Stimulated activated effector memory CD8-positive, alpha-beta T cell treated with anti-CD3 and anti-CD28 coated beads, Interleukin-12 subunit alpha, Interleukin-12 subunit beta, amount 100 ng/mL, for 72 hours (primary cell): ENCODE data around the gene FNTB.

Source experiments
- ATAC-seq: fragments of 150-1000 bp; cut with Tn5 transposase; 2 replicates; pipeline ENCODE4 v1.10.0; 2021
- DNase-seq, 2 donors: peaks; one replicate each; pipeline ENCODE4 v3.0.0; 2021 to 2022; ENCODE audit warnings: low spot score in 2 of 2
- H3K27ac Mint-ChIP-seq: one replicate; pipeline ENCODE4 v1.8.0; 2022; ENCODE audit warnings: mild to moderate bottlenecking, mixed read lengths
- H3K36me3 Mint-ChIP-seq: one replicate; pipeline ENCODE4 v1.8.0; 2022; ENCODE audit warnings: mild to moderate bottlenecking, mixed read lengths
- H3K4me1 Mint-ChIP-seq: one replicate; pipeline ENCODE4 v1.8.0; 2022; ENCODE audit warnings: mixed read lengths
- H3K4me3 Mint-ChIP-seq: one replicate; pipeline ENCODE4 v1.8.0; 2022; ENCODE audit warnings: mild to moderate bottlenecking, mixed read lengths
- H3K9me3 Mint-ChIP-seq: one replicate; pipeline ENCODE4 v1.8.0; 2022; ENCODE audit warnings: mixed read lengths

The FNTB gene

DNA sequence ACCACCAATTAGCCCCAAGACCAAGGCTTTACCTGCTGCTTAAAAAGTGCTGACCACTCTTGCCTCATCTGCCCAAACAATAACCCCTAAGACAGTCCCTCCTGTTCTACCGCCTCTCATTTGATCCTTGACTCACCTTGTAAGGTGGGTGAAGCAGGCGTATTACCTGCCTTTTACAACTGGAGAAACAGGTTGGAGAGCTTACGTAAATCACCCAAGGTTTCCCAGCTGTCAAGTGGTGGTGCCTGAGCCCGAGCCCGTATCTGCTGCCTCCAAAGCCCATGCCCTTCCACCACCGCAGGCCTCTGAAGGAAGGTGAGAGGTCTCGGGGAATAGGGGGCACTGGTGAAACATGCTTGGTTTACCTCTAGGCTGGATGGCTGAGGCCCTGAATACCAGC, 79.0 kb downstream of the FNTB start:
- ATAC-seq (no peak), DNase-seq (no peak)
- Mint-ChIP-seq H3K4me1 (peaks cover 7% of the 10 kb centered on the region), H3K9me3 (no peaks in the 10 kb centered on the region), H3K27ac (no peak overlapping the region), H3K36me3 (peaks cover 55% of the 10 kb centered on the region), H3K4me3 (no peak overlapping the region)

DNA sequence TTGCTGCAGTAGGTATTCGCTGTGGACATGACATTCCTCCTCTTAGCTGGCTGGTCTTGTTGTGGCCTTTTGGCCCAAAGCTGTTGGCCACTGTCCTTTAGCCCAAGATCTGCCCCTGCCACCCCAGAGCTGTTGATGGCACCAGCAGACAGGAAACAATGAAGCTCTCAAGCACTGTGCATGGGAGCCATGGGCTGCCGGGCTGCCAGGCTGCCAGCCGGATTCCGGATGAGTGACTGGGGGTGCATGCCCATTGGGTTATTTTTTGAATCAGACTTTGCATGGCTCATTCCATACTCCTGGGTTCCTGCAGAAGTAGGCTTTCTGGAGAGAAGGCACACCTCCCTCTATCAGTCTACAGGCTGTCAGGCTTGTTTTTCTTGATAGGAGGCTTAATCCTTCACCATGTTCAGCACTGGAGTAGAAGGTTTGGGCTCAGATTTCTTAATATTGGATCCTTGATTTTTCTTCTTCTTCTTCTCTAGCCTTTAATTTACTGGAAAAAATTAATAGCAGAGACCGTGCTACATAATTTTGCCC, 83.2 kb downstream of the FNTB start:
- H3K27ac Mint-ChIP-seq = no peak overlapping the region
- H3K4me1 Mint-ChIP-seq = peaks cover 12% of the 10 kb centered on the region
- H3K9me3 Mint-ChIP-seq = no peaks in the 10 kb centered on the region
- no peak overlapping the region for H3K4me3 Mint-ChIP-seq
- DNase-seq = no peak
- peaks cover 50% of the 10 kb centered on the region for H3K36me3 Mint-ChIP-seq
- ATAC-seq = no peak

DNA sequence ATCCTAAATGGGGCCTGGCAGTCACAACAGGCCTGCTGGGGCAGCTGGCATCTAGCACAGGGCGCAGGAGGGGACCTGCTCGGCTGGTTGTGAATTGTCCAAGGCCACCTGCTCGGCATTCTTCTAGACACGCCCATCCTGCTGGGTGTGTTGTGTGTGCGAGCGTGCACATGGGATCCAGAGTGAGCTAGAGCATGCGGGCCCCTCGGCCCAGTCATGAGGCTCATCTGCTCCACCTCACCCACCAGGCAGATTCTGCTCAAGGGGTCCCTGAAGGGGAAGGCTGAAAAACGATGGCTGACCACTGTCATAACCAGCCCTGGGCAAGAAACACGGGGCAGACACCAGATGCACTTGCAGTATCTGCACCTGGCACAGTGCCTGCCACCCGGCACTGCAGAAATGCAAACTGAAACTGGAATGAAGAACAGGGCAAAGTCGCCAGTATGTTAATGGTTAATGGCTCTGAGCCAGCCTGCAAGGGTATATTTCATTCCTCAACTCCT, 83.8 kb downstream of the FNTB start:
- no peak overlapping the region for H3K27ac Mint-ChIP-seq
- H3K4me1 Mint-ChIP-seq = peaks cover 17% of the 10 kb centered on the region
- no peak for DNase-seq
- peaks cover 55% of the 10 kb centered on the region for H3K36me3 Mint-ChIP-seq
- no peaks in the 10 kb centered on the region for H3K9me3 Mint-ChIP-seq
- no peak overlapping the region for H3K4me3 Mint-ChIP-seq
- no peak for ATAC-seq

DNA sequence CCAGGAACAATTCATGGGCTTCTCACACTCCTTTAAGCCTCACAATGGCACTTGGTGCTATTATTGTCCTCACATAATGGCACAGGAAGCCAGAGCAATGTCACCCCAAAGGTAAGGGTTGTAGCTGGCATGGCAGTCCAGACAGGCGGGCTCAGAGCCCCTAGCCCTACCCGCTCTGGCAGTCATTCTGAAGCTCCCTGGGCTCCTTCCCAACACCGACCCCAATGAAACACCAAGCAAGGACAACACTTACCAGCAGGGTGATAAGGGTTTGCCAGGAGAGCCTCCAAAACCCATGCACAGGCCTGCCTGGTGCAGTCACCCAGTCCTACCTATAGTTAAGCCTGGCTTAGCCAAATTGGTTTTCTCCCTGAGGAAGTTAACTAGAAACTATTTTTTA, 84.8 kb downstream of the FNTB start:
- peaks cover 17% of the 10 kb centered on the region for H3K4me1 Mint-ChIP-seq
- no peak overlapping the region for H3K4me3 Mint-ChIP-seq
- H3K36me3 Mint-ChIP-seq = peaks cover 55% of the 10 kb centered on the region
- DNase-seq = no peak
- no peak overlapping the region for H3K27ac Mint-ChIP-seq
- no peak for ATAC-seq
- H3K9me3 Mint-ChIP-seq = no peaks in the 10 kb centered on the region

DNA sequence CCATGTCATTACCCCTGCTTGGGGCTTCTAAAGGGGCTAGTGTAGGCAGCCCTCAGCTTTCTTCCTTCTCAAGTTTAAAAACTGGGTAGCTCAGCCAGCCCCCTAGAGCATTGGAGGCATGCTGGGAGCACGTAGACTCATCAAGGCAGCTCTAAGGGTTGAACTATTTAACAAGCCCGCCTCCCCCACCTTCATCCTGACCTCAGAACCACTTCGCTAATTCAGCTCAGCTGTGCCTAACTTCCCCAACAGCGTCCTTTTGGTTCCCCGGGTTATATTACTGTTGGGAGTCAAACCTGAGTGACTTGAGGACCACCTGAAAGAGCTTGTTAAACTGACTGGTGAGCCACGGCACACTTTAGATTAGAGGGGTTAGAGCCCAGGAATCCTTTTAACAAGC, 85.6 kb downstream of the FNTB start:
- H3K27ac Mint-ChIP-seq = peak overlapping the region; percentile 71
- DNase-seq (no peak), ATAC-seq (no peak)
- H3K4me3 Mint-ChIP-seq = no peak overlapping the region
- H3K9me3 Mint-ChIP-seq = no peaks in the 10 kb centered on the region
- H3K36me3 Mint-ChIP-seq = peaks cover 55% of the 10 kb centered on the region
- H3K4me1 Mint-ChIP-seq = peaks cover 17% of the 10 kb centered on the region

DNA sequence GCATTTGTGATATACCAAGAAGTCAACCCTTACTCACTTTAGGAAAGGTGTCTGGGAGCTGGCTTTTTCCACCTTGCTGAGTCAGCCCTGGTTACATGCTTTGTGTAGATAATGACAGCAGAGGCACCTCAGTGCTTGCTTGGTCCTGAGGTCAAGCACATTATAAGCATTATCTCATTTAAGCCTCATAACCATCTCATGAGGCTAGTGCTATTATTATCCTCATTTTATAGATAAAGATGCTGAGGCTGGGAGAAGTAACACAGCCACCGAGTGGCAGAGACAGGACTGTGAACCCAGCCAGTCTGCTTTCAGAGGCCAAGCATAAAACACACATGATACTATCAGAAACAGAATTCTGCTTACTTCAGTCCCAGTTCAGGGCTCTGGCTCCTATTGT, 86.2 kb downstream of the FNTB start:
- peaks cover 17% of the 10 kb centered on the region for H3K4me1 Mint-ChIP-seq
- H3K4me3 Mint-ChIP-seq = no peak overlapping the region
- H3K27ac Mint-ChIP-seq = peak overlapping the region; percentile 71
- no peak for DNase-seq
- H3K9me3 Mint-ChIP-seq = no peaks in the 10 kb centered on the region
- peaks cover 57% of the 10 kb centered on the region for H3K36me3 Mint-ChIP-seq
- peak; percentile 16 for ATAC-seq

DNA sequence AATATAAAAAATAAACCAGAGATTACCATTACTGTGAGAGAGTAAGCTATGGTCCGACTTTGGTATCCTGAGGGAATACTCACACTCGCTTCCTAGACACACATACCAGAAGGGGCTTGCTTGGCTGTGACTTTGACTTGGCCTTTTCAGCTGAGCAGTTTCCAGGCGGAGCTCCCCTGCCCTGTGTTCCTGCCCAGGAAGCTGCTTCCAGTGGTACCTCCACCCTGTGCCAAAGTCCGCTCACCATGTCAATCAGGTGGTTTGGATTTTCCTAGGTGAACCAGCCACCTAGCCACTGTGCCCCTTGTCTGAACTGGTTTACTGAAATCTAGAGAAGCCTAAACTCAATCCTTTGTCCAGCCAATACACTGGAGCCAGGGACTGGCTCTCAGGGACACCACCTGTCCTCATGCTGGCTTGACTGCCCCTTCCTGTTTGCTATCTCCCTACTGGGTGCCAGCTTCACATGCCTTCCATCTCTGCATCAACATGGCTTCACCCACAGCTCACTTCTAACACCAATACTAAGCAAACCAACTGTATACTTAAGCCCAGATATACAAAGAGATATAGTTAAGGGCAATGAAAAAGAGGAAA, 87.0 kb downstream of the FNTB start:
- no peaks in the 10 kb centered on the region for H3K9me3 Mint-ChIP-seq

DNA sequence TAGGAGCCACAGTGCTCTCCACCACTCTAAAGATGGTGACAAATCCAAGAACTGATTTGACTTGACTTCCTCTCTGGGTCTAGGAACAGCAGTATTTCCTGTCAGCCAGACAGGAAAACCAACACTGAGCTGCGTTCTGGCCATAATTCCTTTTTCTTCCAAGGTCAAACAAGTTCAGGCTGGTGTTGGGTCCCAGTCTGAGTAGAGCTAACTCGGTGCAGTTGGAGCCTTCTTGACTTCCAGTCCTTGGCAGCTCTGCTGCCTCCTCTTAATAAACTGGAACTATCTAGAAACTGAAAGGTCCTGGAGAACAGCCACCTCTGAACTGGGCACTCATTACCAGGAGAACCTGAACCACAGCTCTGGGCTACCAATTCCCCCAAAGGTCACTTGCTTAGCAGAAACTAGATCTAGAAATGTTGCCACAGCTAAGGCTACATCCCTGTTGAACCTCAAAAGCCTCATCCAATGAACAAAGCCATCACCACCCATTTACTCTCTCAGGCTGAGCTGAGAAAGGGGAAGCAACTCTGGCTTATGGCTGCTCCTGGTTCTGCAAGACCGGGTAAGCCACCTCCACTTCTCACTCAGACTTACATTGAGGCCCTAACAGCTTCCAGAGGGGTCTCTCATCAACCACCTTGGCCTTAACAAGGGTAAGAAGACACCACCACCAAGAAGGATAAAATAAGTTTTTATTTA, 87.9 kb downstream of the FNTB start:
- no peaks in the 10 kb centered on the region for H3K9me3 Mint-ChIP-seq
- ATAC-seq (no peak), DNase-seq (no peak)
- H3K4me3 Mint-ChIP-seq = no peak overlapping the region
- H3K4me1 Mint-ChIP-seq = peaks cover 22% of the 10 kb centered on the region
- peaks cover 74% of the 10 kb centered on the region for H3K36me3 Mint-ChIP-seq
- H3K27ac Mint-ChIP-seq = peak overlapping the region; percentile 87

More for the DNA sequence above, 87.0 kb downstream of the FNTB start:
- Mint-ChIP-seq H3K4me3 (no peak overlapping the region), H3K4me1 (peaks cover 17% of the 10 kb centered on the region), H3K36me3 (peaks cover 65% of the 10 kb centered on the region), H3K27ac (peak overlapping the region; percentile 87)
- ATAC-seq (no peak), DNase-seq (no peak)

DNA sequence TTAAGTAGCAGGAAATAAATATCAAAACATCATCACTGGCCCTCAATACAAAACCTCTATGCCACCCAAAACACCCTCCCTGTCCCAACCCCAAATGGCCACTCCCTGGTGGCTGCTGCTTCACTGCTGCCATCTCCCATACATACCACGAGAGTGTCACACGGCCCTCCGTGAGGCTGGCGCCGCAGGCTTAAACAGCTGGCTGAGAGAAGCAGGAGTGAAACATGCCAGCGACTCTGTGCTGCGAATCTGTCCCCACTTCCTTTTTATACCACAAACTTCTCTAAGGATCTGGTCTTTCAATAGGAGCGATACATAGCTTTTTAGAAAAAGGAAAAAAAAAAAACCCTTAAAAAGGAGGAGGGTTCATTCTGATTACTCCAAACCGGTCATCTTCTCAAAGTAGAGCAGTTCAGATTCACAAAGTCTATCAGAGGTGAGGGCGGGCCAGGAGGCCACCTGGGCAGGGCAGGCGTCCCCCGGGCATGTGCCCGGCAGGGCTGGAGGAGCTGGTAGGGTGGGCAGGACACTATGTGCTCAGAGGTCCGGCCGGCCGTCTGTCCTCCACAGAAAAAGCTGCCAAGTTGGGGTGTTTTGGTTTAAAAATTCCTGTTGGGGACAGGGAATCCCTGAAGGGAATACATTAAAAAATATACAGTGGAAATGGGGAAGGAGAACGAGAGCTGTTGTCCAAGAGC, 89.1 kb downstream of the FNTB start:
- Mint-ChIP-seq H3K4me1 (peaks cover 33% of the 10 kb centered on the region), H3K36me3 (peaks cover 85% of the 10 kb centered on the region), H3K27ac (peak overlapping the region; percentile 36), H3K9me3 (no peaks in the 10 kb centered on the region), H3K4me3 (no peak overlapping the region)
- ATAC-seq (no peak), DNase-seq (no peak)

DNA sequence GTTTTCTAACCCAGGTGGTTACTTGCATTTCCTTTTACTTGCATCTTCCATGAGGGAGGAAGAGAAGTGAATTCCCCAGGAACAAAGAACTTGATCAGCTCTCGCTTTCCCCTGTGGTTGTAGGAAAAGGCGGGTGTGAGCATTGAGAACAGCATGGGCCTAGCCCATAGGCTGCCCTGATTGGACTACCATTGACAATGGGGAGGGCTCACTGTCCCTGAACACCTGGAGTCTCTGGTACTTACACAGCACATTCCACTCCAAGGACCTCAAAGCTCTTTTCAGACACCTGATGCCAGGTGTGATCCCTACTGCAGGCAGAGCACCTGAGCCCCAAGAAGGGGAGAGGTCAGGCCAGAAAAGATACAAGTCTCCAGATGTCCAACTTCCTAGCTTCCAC, 90.6 kb downstream of the FNTB start:
- no peak overlapping the region for H3K27ac Mint-ChIP-seq
- peaks cover 49% of the 10 kb centered on the region for H3K4me1 Mint-ChIP-seq
- ATAC-seq (no peak), DNase-seq (no peak)
- H3K9me3 Mint-ChIP-seq = no peaks in the 10 kb centered on the region
- H3K4me3 Mint-ChIP-seq = no peak overlapping the region
- peaks cover 96% of the 10 kb centered on the region for H3K36me3 Mint-ChIP-seq

DNA sequence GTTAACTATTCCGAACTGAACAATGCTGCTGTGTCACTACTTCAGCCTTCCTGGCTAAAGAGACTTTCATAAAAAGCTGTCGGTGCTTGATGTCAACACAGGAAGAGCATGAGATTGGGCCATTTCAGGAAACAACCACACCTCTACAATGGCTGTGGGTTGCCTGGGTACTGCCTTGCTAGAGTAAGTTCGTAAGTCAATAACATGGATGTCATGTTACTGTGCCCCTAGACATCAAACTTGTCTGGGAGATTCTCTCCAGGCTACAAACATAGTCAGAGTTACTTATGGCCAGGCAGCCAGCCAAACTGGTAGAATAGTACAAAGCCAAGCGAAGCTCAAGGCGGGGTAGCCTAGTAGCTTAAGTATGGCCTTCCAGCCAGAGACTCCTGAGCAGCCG, 92.5 kb downstream of the FNTB start:
- no peaks in the 10 kb centered on the region for H3K9me3 Mint-ChIP-seq
- H3K4me3 Mint-ChIP-seq = no peak overlapping the region
- H3K36me3 Mint-ChIP-seq = peaks cover 100% of the 10 kb centered on the region
- no peak overlapping the region for H3K27ac Mint-ChIP-seq
- no peak for DNase-seq
- H3K4me1 Mint-ChIP-seq = peaks cover 54% of the 10 kb centered on the region
- ATAC-seq = no peak

DNA sequence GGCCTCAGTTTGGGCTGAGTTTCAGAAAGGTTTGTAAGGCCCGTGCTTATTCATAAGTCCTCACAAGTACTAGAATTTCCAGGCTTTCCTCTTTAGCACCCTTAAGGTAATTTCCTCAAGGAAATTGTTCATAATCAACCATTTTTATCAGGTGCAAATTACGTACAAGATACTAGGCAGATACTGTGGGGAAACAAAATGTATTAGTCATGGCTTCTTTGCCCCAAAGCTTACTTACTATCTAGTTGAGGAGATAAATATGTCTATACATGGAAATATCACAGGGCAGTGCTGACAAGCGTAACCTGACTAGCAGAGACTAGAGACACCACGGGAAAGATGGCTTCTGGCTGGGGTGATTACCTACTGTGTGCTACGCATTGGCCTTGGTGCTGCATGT, 93.1 kb downstream of the FNTB start:
- DNase-seq = no peak

DNA sequence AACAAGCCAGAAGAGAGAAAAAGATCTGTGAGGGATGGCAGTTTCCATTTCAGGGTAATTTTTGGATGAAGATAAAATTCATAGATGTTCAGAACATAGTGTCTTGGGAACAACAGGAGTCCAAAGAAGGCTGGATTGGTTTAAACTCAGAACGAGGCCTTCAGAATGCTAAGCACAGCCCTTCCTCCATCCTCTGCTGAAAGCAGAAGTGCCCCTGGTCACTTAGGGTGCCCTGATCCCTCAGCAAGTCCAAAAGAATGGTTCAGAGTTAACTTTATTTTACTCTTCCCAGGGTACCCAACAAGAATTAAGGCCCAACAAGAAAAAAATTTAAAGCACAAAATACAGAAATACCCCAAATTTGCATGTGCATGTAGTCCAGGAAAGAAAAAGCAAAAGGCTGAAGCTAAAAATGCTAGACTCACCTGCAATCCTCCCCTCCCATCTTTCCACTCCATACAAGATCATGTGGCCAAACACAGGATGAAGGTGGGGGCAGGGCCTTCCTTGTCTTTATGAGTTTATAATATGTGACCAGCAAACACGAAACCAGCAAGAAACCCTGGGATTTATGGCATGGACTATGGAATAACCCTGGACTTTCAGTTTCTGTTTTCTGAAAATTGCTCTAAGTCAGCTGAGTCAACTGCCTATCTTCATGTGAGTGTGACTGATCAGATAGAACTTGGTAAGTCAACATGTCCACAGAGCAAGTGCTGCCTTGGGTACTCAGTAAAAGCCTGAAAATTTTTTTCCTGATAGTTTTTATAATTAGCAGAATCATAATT, 94.5 kb downstream of the FNTB start:
- Mint-ChIP-seq H3K9me3 (no peaks in the 10 kb centered on the region), H3K27ac (peak overlapping the region; percentile 83), H3K4me3 (no peak overlapping the region), H3K4me1 (peaks cover 59% of the 10 kb centered on the region), H3K36me3 (peaks cover 100% of the 10 kb centered on the region)
- no peak for ATAC-seq
- DNase-seq = no peak

More for the DNA sequence above, 93.1 kb downstream of the FNTB start:
- H3K4me3 Mint-ChIP-seq = no peak overlapping the region
- H3K4me1 Mint-ChIP-seq = peaks cover 55% of the 10 kb centered on the region
- peak overlapping the region; percentile 83 for H3K27ac Mint-ChIP-seq
- no peak for ATAC-seq
- peaks cover 100% of the 10 kb centered on the region for H3K36me3 Mint-ChIP-seq
- no peaks in the 10 kb centered on the region for H3K9me3 Mint-ChIP-seq

DNA sequence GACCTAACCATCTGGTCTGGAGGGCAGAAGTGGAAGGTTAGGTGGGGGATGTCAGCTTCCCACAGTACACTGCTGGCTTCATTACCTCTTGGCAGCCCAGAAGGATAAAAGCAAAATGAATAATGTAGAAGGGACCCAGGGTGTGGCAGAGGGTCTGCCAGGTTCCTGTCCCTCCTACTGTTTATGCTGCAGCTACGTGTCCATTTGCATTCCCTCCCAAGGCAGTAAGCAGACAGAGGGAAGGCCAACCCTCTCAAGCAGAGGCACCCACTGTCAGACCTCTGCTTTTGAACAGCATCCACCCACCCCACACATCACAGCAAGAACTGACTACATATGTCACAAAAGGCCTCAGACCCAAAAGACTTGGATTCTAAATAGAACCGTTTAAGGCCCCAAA, 96.2 kb downstream of the FNTB start:
- Mint-ChIP-seq H3K4me3 (no peak overlapping the region), H3K27ac (peak overlapping the region; percentile 83)

More for the DNA sequence above, 96.2 kb downstream of the FNTB start:
- ATAC-seq = no peak
- no peak for DNase-seq
- Mint-ChIP-seq H3K36me3 (peaks cover 100% of the 10 kb centered on the region), H3K9me3 (no peaks in the 10 kb centered on the region), H3K4me1 (peaks cover 65% of the 10 kb centered on the region)
